ENCODE measurements around the gene CHTF8.
"Not testable (repeated sequence)": the region's sequence is repeated elsewhere in the genome, so short reads cannot be mapped to it uniquely, and the experiment has no call there.

CHTF8 gene

GRCh38 chr16:69133373-69133954, 1.1 kb upstream of the CHTF8 start:
- DNase-seq = no peak

DNA sequence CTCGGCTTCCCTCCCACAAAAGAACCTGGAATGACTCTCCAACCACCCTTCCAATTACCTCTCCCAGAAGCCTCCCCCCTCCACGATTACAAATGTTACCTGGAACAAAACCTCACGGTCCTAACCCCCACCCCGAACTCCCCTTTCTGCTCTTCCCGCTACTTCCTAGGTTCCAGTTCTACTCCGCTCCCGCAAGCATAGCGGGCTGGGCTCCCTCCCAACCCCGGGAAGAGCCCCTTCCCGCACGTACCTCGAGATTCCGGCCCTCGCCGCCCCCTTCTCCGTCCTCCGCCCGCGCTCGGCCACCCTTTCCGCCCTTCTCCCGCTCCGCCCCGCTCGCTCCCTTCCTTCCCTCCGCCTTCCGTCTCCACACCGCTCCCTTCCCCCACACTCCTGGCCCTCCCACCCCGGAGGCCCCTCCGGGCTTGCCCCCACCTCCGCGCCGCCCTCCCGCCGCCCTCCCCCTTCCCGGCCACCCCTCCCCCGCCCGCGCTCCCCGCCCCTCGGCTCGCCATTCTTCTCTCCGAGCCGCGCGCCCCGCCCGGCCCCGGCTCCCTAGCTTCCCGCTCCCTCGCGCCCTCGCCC, 457 bp downstream of the CHTF8 start:
- DNase-seq = peak; percentile 61

GRCh38 chr16:69131167-69131838, 1.1 kb downstream of the CHTF8 start:
- no peak for DNase-seq

DNA sequence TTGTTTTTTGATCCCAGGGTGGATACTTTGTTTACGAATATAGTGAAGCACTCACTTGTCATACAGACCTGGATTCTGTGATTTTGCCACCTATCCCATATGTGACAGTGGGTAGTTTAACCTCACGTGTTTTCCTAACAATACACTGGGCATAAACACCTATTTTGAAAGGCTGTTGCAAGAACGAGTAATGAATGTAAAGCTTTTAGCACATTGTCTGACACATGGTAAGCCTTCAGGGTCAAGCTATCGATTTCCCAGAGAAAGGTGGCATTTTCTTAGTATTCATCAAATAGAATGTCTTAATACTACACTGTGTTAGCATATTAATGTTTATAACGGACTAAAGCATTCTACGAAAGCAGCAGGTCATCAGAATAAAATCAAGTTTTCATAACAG, 1.9 kb downstream of the CHTF8 start:
- no peak for DNase-seq

- no peak for DNase-seq
Measured at GRCh38 chr16:69127966-69128510, 4.3 kb downstream of the CHTF8 start.

DNA sequence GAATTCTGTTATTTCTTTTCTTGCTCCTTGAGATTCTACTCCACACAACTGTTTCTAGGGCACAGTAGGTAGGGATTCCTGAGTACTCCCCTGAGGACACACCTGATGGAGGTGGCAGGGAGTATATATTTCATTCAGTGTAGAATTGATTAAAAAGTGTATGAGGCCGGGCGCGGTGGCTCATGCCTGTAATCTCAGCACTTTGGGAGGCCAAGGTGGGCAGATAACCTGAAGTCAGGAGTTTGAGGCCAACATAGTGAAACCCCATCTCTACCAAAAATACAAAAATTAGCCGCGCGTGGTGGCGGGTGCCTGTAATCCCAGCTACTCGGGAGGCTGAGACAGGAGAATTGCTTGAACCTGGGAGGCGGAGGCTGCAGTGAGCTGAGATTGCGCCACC, 5.6 kb downstream of the CHTF8 start:
- DNase-seq = not testable (repeated sequence)

DNA sequence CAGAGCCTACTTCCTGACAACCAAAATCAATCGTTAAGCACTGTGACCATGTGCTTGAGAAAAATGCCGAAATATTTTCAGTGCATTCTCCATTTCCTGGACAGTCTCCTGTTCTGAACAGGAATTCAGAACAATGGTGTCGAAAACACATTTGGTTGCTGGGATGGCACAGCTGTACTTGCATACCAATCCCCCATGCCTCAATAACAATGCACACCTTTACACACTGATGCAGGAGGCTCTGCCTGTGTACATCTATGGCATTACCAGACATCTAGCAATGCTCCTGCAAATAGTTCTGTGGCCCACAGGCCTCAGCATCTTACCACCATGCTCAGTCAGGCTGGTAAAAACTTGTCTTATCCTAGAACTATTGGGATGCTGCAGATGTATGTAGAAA, 6.2 kb downstream of the CHTF8 start:
- no peak for DNase-seq

- not testable (repeated sequence) for DNase-seq
Measured at GRCh38 chr16:69124961-69125360, 7.4 kb downstream of the CHTF8 start.

DNA sequence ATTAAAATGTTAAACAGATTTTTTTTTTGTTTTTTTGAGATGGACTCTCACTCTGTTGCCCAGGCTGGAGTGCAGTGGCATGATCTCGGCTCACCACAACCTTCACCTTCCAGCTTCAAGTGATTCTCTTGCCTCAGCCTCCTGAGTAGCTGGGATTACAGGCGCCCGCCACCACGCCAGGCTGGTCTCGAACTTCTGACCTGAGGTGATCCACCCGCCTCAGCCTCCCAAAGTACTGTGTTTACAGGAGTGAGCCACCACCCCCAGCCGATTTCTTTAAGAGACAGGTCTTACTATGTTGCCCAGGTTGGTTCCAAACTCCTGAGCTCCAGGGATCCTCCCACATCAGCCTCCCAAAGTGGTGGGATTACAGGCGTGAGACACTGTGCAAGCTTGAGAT, 8.0 kb downstream of the CHTF8 start:
- not testable (repeated sequence) for DNase-seq

GRCh38 chr16:69123910-69124309, 8.5 kb downstream of the CHTF8 start:
- peak; percentile 67 for DNase-seq

GRCh38 chr16:69120096-69120664, 12.2 kb downstream of the CHTF8 start:
- no peak for DNase-seq

GRCh38 chr16:69119536-69119935, 12.9 kb downstream of the CHTF8 start:
- DNase-seq = no peak

- no peak for DNase-seq
Measured at GRCh38 chr16:69118994-69119393, 13.4 kb downstream of the CHTF8 start.

DNA sequence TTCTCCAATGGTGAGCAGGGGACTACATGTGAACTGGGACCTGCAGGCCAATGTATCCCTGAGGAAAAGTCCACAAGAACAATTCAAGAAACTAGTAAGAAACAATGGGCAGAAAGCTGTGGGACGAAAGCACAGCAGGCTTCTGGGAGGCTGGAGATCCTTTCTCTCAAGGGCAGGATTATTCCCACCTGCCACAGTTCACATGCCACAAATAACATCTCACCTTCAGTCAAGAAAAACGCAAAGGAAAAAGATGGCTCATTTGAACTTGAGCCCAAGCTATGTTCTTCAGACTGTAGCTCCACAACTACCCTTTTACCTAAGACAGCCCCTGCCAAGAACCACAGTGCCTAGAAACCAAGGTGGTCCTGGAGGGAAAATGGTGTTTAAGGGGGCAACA, 13.9 kb downstream of the CHTF8 start:
- DNase-seq = no peak

- no peak for DNase-seq
Measured at GRCh38 chr16:69116906-69117305, 15.5 kb downstream of the CHTF8 start.

DNA sequence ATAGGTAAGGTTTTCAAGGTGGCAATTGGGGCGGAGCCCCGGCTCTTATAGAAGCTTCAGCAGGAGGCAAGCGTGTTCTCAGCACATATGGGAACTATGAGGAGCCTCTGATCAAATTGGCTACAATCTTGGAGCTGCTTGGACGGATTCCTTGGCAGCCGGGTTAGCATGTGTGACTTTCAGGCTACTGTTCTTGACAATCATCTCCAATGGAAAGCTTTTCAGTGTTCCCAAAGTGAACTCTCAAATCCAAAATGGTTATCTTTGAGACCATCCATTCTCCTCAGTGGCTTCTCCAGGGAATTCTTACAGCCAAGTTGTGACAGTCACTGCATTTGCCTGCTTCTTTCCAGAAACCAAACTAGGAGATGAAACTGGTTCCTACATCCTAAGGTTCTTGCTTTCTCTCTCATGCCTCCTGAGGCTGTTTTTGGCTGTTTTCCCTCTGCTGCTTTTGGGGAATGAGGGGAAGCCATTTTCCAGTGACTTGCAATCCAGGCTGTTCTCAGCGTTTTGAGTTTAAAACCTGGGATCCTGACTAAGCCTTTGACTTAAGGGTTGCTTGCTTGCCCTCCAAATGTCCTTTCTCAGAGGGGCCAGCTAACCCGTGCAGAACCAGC, 16.0 kb downstream of the CHTF8 start:
- DNase-seq = no peak

DNA sequence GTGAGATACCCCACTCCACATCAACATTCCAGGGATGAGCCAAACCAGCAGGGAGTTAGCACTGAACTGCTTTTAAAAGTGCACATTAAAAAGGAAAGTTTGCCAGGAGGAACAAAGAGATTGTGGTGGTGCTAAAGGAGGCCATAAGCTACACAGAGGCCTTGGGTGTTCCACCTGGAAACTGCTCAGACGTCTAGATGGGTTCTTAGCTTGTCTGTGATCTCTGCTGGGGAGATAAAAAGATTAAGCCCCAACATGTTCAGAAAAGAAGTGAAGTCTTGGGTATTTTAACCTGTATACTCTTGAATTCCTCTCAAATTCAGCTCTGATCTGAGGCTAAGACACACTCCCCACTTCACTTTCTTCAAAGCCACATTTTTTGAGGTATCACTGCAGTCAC, 16.6 kb downstream of the CHTF8 start:
- DNase-seq = no peak

- no peak for DNase-seq
Measured at GRCh38 chr16:69115361-69115760, 17.0 kb downstream of the CHTF8 start.

GRCh38 chr16:69114976-69115355, 17.4 kb downstream of the CHTF8 start:
- DNase-seq = no peak

DNA sequence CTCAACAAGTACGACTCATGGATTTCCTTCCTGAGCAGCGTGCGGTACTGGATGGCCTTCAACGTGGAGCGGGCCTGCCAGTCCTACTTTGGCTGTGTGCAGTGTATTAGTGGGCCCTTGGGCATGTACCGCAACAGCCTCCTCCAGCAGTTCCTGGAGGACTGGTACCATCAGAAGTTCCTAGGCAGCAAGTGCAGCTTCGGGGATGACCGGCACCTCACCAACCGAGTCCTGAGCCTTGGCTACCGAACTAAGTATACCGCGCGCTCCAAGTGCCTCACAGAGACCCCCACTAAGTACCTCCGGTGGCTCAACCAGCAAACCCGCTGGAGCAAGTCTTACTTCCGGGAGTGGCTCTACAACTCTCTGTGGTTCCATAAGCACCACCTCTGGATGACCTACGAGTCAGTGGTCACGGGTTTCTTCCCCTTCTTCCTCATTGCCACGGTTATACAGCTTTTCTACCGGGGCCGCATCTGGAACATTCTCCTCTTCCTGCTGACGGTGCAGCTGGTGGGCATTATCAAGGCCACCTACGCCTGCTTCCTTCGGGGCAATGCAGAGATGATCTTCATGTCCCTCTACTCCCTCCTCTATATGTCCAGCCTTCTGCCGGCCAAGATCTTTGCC, 17.9 kb downstream of the CHTF8 start:
- no peak for DNase-seq

DNA sequence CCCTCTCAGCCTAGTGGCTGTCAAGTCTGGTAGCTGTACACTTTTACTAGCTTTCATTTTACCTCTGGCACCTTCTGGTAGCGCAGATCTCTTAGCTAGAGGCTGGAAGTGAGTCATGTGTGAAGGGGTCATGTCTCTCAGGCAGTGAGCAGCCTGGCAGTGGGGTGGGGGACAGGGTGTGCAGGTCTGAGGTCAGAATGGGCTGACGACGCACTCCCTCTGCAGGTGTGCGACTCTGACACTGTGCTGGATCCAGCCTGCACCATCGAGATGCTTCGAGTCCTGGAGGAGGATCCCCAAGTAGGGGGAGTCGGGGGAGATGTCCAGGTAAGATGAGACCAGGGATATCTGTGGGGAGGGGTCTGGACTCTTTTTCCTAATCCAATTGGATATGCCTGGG, 19.2 kb downstream of the CHTF8 start:
- DNase-seq = no peak

- peak; percentile 38 for DNase-seq
Measured at GRCh38 chr16:69112285-69113129, 19.9 kb downstream of the CHTF8 start.
